Type B pancreatic cell (in vitro differentiated cells): Measurements from ENCODE around the gene NR3C1. TPM values are rescaled to one million over a fixed set of nuclear protein-coding genes. Genes with fewer than 3 reads are reported as not detected.

Experiments
- DNase-seq: peaks from one replicate; pipeline ENCODE4 v3.0.0; 2021; ENCODE audit warnings: mixed read lengths; ENCODE audit not compliant: unreplicated experiment; ENCODE audit errors: extremely low spot score
- H3K27ac Mint-ChIP-seq: 2 replicates; pipeline ENCODE4 v1.8.0; 2021; ENCODE audit warnings: mild to moderate bottlenecking, mixed read lengths
- H3K27me3 Mint-ChIP-seq: 2 replicates; pipeline ENCODE4 v1.8.0; 2021; ENCODE audit warnings: mixed read lengths
- H3K36me3 Mint-ChIP-seq: 2 replicates; pipeline ENCODE4 v1.8.0; 2021; ENCODE audit warnings: mixed read lengths
- H3K4me1 Mint-ChIP-seq: one replicate; pipeline ENCODE4 v1.8.0; 2021; ENCODE audit warnings: mixed read lengths; ENCODE audit not compliant: unreplicated experiment
- H3K4me3 Mint-ChIP-seq: 2 replicates; pipeline ENCODE4 v1.8.0; 2021; ENCODE audit warnings: mild to moderate bottlenecking, mixed read lengths
- H3K9me3 Mint-ChIP-seq: 2 replicates; pipeline ENCODE4 v1.8.0; 2021; ENCODE audit warnings: mixed read lengths
- CTCF ChIP-seq: fragments of 200-600 bp; sonication (generic); conservative IDR thresholded peaks from 2 replicates; pipeline ENCODE4 v1.5.0; 2021; ENCODE audit warnings: antibody characterized with exemption, mild to moderate bottlenecking
- total RNA-seq: library from RNA; stranded (reverse); gene quantifications from 2 replicates; pipeline ENCODE4 v1.2.1, GENCODE V29; 2021; ENCODE audit warnings: low replicate concordance

NR3C1 gene
- total RNA-seq, 1 donor from 2014 or later = 94.0 TPM

- TF ChIP-seq CTCF = no peak
- Mint-ChIP-seq H3K27ac (no peak overlapping the region), H3K9me3 (peaks cover 5% of the 10 kb centered on the region), H3K36me3 (no peaks in the 10 kb centered on the region), H3K4me3 (no peak overlapping the region), H3K27me3 (peaks cover 3% of the 10 kb centered on the region), H3K4me1 (peaks cover 41% of the 10 kb centered on the region)
- DNase-seq = no peak
Measured at GRCh38 chr5:143233031-143233430, 170.5 kb downstream of the NR3C1 start.

GRCh38 chr5:143231973-143232812 is 171.3 kb downstream of the NR3C1 start:
- Mint-ChIP-seq H3K27me3 (peaks cover 6% of the 10 kb centered on the region), H3K4me1 (peaks cover 46% of the 10 kb centered on the region), H3K27ac (no peak overlapping the region), H3K4me3 (no peak overlapping the region), H3K36me3 (no peaks in the 10 kb centered on the region), H3K9me3 (peaks cover 5% of the 10 kb centered on the region)
- no peak for TF ChIP-seq CTCF
- DNase-seq = no peak

GRCh38 chr5:143231416-143231815 is 172.1 kb downstream of the NR3C1 start:
- peaks cover 44% of the 10 kb centered on the region for H3K4me1 Mint-ChIP-seq
- H3K9me3 Mint-ChIP-seq = peaks cover 1% of the 10 kb centered on the region
- TF ChIP-seq CTCF = no peak
- H3K27me3 Mint-ChIP-seq = peaks cover 6% of the 10 kb centered on the region
- no peak for DNase-seq
- no peaks in the 10 kb centered on the region for H3K36me3 Mint-ChIP-seq
- no peak overlapping the region for H3K4me3 Mint-ChIP-seq
- no peak overlapping the region for H3K27ac Mint-ChIP-seq

- Mint-ChIP-seq H3K4me1 (peaks cover 41% of the 10 kb centered on the region), H3K36me3 (no peaks in the 10 kb centered on the region), H3K27me3 (peaks cover 6% of the 10 kb centered on the region), H3K27ac (no peak overlapping the region), H3K4me3 (no peak overlapping the region), H3K9me3 (no peaks in the 10 kb centered on the region)
- TF ChIP-seq CTCF = no peak
- no peak for DNase-seq
Measured at GRCh38 chr5:143230676-143230996, 172.8 kb downstream of the NR3C1 start.

GRCh38 chr5:143229896-143230675 is 173.4 kb downstream of the NR3C1 start:
- H3K4me3 Mint-ChIP-seq = peak overlapping the region; percentile 22
- no peak for DNase-seq
- peak overlapping the region; percentile 48 for H3K27ac Mint-ChIP-seq
- H3K36me3 Mint-ChIP-seq = no peaks in the 10 kb centered on the region
- H3K4me1 Mint-ChIP-seq = peaks cover 41% of the 10 kb centered on the region
- no peak for TF ChIP-seq CTCF
- H3K9me3 Mint-ChIP-seq = no peaks in the 10 kb centered on the region
- peaks cover 6% of the 10 kb centered on the region for H3K27me3 Mint-ChIP-seq
